Measurements from ENCODE around the gene CCDC15. TPM values are rescaled to one million over a fixed set of nuclear protein-coding genes. Genes with fewer than 3 reads are reported as not detected.

CCDC15 gene
- total and polyA plus RNA-seq, 2 of the 4 experiments (the other 2 are of a cell fraction) = 1.1 to 2.0 TPM

DNA sequence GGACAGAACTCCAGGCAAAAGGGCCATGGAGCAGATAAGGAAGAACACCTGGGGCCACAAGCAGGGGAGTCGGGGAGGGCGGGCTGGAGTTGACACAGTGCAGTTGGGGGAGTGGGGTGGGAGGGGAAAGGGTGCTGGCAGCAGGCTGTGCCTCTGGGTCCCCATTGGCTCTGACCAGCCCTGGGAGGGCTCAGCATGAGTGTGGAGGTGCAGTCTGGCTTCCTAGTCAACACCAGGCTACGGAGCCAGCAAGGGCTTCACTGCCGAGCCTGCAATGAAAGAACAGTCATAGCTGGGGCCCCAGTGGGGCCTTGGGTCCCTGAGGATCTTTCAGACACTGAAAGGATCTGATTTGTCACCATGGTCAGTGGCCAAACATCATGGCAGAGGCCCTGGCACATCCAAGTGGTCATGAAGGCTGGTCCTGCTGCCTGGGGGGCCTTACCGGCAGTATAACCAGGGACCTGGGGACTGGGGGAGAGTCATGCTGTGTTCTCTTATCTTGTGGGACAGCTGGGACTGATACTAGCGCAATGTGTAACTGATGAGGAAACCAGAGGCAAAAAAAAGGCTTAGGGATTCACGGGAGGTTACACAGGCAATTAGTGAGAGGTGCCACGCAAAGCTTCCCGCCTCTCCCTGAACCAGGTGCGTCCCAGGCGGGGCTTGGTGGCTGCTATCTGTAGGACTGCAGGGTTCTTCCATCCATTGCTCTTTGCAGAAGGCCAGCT, 120.7 kb downstream of the CCDC15 start (continued):
- TF ChIP-seq, protein P1, sequence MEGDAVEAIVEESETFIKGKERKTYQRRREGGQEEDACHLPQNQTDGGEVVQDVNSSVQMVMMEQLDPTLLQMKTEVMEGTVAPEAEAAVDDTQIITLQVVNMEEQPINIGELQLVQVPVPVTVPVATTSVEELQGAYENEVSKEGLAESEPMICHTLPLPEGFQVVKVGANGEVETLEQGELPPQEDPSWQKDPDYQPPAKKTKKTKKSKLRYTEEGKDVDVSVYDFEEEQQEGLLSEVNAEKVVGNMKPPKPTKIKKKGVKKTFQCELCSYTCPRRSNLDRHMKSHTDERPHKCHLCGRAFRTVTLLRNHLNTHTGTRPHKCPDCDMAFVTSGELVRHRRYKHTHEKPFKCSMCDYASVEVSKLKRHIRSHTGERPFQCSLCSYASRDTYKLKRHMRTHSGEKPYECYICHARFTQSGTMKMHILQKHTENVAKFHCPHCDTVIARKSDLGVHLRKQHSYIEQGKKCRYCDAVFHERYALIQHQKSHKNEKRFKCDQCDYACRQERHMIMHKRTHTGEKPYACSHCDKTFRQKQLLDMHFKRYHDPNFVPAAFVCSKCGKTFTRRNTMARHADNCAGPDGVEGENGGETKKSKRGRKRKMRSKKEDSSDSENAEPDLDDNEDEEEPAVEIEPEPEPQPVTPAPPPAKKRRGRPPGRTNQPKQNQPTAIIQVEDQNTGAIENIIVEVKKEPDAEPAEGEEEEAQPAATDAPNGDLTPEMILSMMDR (conservative IDR thresholded peaks at IDR 0.05; ENCODE audit: low read depth, low read length) = no peak
- TF ChIP-seq, protein P2, sequence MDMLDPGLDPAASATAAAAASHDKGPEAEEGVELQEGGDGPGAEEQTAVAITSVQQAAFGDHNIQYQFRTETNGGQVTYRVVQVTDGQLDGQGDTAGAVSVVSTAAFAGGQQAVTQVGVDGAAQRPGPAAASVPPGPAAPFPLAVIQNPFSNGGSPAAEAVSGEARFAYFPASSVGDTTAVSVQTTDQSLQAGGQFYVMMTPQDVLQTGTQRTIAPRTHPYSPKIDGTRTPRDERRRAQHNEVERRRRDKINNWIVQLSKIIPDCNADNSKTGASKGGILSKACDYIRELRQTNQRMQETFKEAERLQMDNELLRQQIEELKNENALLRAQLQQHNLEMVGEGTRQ (IDR thresholded peaks at IDR 0.05; ENCODE audit: low read depth, low read length) = no peak
- no peak for TF ChIP-seq MAFK (IDR thresholded peaks at IDR 0.05; ENCODE audit: low read depth, low read length)

All from IMR-90 (cell line).